ENCODE results near the gene LIN28B.
A peak's percentile ranks its signal among the peaks of the same experiment; 100 is the strongest.
"Not testable (repeated sequence)": the region's sequence is repeated elsewhere in the genome, so short reads cannot be mapped to it uniquely, and the experiment has no call there.

The LIN28B gene

GRCh38 chr6:104955927-104956730, 778 bp upstream of the LIN28B start:
- DNase-seq (ENCODE audit: low read depth): no peak

DNA sequence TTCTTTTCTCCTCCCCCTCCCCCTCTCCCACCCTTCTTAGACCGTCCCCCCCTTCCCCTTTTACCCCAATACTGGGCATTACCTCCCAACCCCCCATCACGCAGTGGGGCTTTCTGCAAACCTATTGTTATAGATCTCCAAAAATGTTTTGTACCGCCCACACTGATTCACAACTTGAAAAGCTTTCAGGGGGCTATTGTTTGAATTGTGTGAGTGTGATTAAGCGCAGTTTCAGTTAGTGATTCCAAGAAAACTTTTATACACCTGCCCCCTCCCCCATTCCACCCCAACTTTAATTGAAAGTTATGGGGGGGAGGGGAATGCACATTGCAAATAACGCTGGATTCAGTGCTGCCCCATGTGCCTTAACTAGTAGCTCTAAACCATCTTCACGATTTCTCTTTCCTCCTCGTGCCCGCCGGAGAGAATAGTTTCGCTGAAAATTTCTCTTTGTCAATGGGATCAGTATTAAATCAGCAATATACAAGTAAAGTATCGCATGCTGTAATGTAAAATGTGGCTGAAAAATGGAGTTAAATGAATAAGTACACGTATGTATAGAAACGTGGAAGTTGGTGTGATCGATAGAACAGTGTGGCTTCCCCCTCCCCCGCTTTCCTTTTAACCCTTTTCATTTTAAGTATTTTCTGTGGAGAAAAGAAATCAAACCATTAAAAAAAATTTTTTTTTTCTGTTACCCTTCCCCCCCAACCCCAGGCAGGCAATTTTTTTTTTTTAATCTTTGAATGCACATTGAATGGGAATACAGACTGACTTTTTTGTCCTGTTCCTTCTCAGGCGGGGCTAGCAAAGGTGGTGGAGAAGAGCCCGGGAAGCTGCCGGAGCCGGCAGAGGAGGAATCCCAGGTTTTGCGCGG, 632 bp downstream of the LIN28B start:
- no peak for DNase-seq (ENCODE audit: low read depth)

GRCh38 chr6:104958178-104959025, 1.5 kb downstream of the LIN28B start:
- no peak for DNase-seq (ENCODE audit: low read depth)

GRCh38 chr6:104959026-104959858, 2.3 kb downstream of the LIN28B start:
- DNase-seq (ENCODE audit: low read depth): no peak

GRCh38 chr6:104969108-104969507, 12.2 kb downstream of the LIN28B start:
- DNase-seq (ENCODE audit: low read depth): no peak

GRCh38 chr6:104969785-104970581, 13.1 kb downstream of the LIN28B start:
- no peak for DNase-seq (ENCODE audit: low read depth)

DNA sequence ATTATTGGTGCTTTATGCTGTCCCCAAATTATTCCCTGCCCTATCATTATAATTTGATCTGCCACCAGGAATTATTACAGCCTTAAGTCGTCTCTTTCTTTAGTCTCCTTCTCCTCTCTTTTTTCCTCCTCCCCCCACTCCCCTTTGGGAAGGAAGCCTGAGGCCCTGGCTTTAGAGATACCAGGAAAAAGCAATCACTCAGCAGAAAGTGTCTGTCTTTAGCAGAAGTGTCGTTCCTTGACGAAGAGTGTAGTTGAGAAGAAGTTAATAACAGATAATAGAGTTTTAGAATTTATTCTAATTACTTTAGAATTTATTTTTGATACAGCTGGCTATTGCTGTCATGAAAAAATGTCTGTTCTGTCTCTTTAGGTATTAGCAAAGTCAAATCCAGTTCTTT, 16.5 kb downstream of the LIN28B start:
- DNase-seq (ENCODE audit: low read depth): no peak

DNA sequence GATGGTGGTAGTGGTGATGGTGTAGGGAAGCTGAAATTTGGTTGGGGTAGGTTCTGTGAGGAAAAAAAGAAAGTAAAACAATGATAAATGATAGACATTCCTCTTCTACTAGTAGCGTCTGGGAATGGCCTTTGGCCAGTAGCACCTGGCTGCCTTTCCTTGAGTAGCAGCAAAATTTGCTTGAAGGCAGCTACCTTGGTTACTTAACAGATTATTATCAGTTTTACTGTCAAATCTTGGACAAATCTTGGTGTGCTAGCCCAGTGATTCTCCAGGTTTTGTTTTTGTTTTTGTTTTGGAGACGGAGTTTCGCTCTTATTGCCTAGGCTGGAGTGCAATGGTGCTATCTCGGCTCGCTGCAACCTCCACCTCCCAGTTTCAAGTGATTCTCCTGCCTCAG, 26.4 kb downstream of the LIN28B start:
- no peak for DNase-seq (ENCODE audit: low read depth)

GRCh38 chr6:104983776-104984175, 26.9 kb downstream of the LIN28B start:
- no peak for DNase-seq (ENCODE audit: low read depth)

GRCh38 chr6:104984831-104985230, 27.9 kb downstream of the LIN28B start:
- DNase-seq (ENCODE audit: low read depth): no peak

DNA sequence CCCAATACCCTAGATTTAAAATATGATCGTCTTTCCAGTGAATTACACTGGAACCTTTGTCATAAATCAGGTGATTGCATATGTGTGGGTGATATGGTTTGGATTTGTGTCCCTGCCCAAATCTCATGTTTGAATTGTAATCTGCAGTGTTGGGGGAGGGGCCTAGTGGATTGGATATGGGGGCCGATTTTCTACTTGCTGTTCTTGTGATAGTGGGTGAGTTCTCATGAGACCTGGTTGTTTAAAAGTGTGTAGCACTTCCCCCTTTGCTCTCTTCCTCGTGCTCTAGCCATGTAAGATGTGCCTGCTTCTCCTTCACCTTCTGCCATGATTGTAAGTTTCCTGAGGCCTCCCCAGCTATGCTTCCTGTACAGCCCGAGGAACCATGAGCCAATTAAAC, 29.0 kb downstream of the LIN28B start:
- DNase-seq (ENCODE audit: low read depth): not testable (repeated sequence)

GRCh38 chr6:104986625-104987024, 29.7 kb downstream of the LIN28B start:
- DNase-seq (ENCODE audit: low read depth): no peak

- DNase-seq (ENCODE audit: low read depth): no peak
Observed at GRCh38 chr6:104987218-104987617, 30.3 kb downstream of the LIN28B start.

DNA sequence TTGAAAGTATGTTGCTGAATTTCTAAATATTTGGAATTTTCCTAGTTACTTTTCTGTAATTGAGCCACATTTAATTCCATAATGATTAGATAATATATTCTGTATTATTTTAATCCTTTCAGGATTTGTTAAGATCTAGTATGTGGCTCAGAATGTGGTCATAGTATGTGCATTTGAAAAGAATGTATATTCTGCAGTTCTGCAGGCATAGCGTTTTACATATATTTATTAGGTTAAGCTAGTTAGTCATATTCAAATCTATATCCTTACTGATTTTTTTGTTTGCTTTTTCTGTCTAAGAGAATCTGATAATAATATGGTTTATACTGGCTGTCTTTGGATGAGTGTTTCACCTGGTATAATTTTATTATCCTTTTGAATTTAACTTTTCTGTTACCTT, 33.2 kb downstream of the LIN28B start:
- DNase-seq (ENCODE audit: low read depth): no peak

DNA sequence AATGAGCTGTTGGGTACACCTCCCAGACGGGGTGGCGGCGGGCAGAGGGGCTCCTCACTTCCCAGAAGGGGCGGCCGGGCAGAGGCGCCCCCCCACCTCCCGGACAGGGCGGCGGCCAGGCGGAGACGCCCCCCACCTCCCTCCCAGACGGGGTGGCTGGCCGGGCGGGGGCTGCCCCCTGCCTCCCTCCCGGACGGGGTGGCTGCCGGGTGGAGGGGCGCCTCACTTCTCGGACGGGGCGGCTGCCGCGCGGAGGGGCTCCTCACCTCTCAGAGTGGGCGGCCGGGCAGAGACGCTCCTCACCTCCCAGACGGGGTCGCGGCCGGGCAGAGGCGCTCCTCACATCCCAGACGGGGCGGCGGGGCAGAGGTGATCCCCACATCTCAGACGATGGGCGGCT, 34.2 kb downstream of the LIN28B start:
- not testable (repeated sequence) for DNase-seq (ENCODE audit: low read depth)

GRCh38 chr6:104993576-104993975, 36.7 kb downstream of the LIN28B start:
- not testable (repeated sequence) for DNase-seq (ENCODE audit: low read depth)

GRCh38 chr6:104995989-104996617, 39.2 kb downstream of the LIN28B start:
- DNase-seq (ENCODE audit: low read depth): peak; percentile 30

- no peak for DNase-seq (ENCODE audit: low read depth)
Observed at GRCh38 chr6:105001063-105001462, 44.2 kb downstream of the LIN28B start.

DNA sequence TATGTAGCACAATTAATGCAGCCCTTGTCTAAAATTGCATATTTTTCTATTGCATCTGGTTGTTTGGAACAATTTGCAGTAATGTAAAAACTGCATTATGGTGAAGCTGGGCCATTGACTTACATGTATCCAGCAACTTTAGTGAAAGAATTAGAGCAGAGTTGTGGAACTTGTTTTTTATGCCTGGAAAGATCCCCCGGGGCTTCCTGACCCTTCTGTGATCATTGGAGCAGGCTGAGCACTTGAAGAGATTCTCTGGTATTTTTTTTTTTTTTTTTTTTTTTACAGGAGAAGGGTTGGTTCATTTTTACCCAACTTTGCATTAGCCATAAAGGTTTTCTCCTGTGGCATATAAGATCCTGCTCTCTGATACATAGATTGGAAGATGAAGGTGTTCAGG, 45.0 kb downstream of the LIN28B start:
- DNase-seq (ENCODE audit: low read depth): no peak

GRCh38 chr6:105005451-105005850, 48.5 kb downstream of the LIN28B start:
- no peak for DNase-seq (ENCODE audit: low read depth)

Data from fibroblast of gingiva (primary cell).